ENCODE measurements around the gene FEN1.

- TF ChIP-seq CTCF (IDR thresholded peaks at IDR 0.05) (no peak), EZH2 (IDR thresholded peaks at IDR 0.05) (no peak), EZH2phosphoT487 (IDR thresholded peaks at IDR 0.05) (no peak)
Measured at GRCh38 chr11:61756452-61757212, 36.1 kb upstream of the FEN1 start.

All from neural progenitor cell (in vitro differentiated cells).